Hepatocyte (in vitro differentiated cells): Measurements from ENCODE around the gene RRP15. TPM values are rescaled to one million over a fixed set of nuclear protein-coding genes. Genes with fewer than 3 reads are reported as not detected.

ENCODE experiments used
- DNase-seq: peaks from one replicate; pipeline ENCODE4 v3.0.0-alpha.2; 2016; ENCODE audit warnings: low spot score
- H2AFZ ChIP-seq: fragments of 200-600 bp; sonication (generic); 2 replicates; pipeline ENCODE4 v1.6.0; 2016; ENCODE audit warnings: antibody characterized with exemption, mild to moderate bottlenecking
- H3K27ac ChIP-seq: fragments of 200-600 bp; sonication (generic); 2 replicates; pipeline ENCODE4 v1.5.1; 2016; ENCODE audit warnings: mild to moderate bottlenecking
- H3K27me3 ChIP-seq: fragments of 200-600 bp; sonication (generic); 2 replicates; pipeline ENCODE4 v1.6.1; 2016
- H3K36me3 ChIP-seq: fragments of 200-600 bp; sonication (generic); replicated peaks from 2 replicates; pipeline ENCODE4 v1.5.1; 2016; ENCODE audit warnings: low read depth; ENCODE audit not compliant: insufficient read depth
- H3K4me1 ChIP-seq: fragments of 200-600 bp; sonication (generic); 2 replicates; pipeline ENCODE4 v1.5.1; 2016; ENCODE audit warnings: mild to moderate bottlenecking, moderate library complexity; ENCODE audit not compliant: insufficient read depth
- H3K4me2 ChIP-seq: fragments of 200-600 bp; sonication (generic); 2 replicates; pipeline ENCODE4 v1.6.0; 2016
- H3K4me3 ChIP-seq: fragments of 200-600 bp; sonication (generic); 2 replicates; pipeline ENCODE4 v1.5.1; 2016; ENCODE audit warnings: mild to moderate bottlenecking
- H3K79me2 ChIP-seq: fragments of 200-600 bp; sonication (generic); 2 replicates; pipeline ENCODE4 v1.6.0; 2017; ENCODE audit warnings: mild to moderate bottlenecking
- H3K9me2 ChIP-seq: fragments of 200-600 bp; sonication (generic); replicated peaks from 2 replicates; pipeline ENCODE4 v1.6.0; 2017; ENCODE audit warnings: mild to moderate bottlenecking; ENCODE audit not compliant: insufficient read depth
- H3K9me3 ChIP-seq: fragments of 200-600 bp; sonication (generic); 2 replicates; pipeline ENCODE4 v1.5.1; 2016; ENCODE audit warnings: low read depth, mild to moderate bottlenecking
- H4K20me1 ChIP-seq: fragments of 200-600 bp; sonication (generic); 2 replicates; pipeline ENCODE4 v1.6.0; 2016; ENCODE audit warnings: mild to moderate bottlenecking; ENCODE audit not compliant: insufficient read depth, poor library complexity, severe bottlenecking
- EZH2 ChIP-seq: fragments of 200-600 bp; sonication (generic); IDR thresholded peaks from 2 replicates; pipeline ENCODE4 v1.6.1; 2016; ENCODE audit warnings: antibody characterized with exemption, mild to moderate bottlenecking, borderline replicate concordance
- EZH2phosphoT487 ChIP-seq: fragments of 200-600 bp; sonication (generic); IDR thresholded peaks from one replicate; pipeline ENCODE4 v1.6.1; 2018; ENCODE audit warnings: antibody characterized with exemption, mild to moderate bottlenecking, low read depth, moderate library complexity; ENCODE audit not compliant: unreplicated experiment, severe bottlenecking
- WGBS: methylation state at CpG from one replicate; pipeline ENCODE4 v1.1.6; 2016; ENCODE audit warnings: low lambda C conversion rate; ENCODE audit errors: missing lambda C conversion rate; 5-methylcytosine and 5-hydroxymethylcytosine counted together
- polyA plus RNA-seq: library from polyadenylated mRNA; unstranded; fragments of >200 nt; fragmentation: Nextera tagmentation; extraction: Ambion mirVana; gene quantifications from 2 replicates; pipeline ENCODE4 v1.2.1, GENCODE V29; 2016
- total RNA-seq: library from RNA; depleted of rRNA; stranded (reverse); fragments of >200 nt; gene quantifications from 2 replicates; pipeline ENCODE4 v1.2.3, GENCODE V29; 2014
- TF ChIP-seq, protein P1 (sequence below): fragments of 200-600 bp; sonication (generic); IDR thresholded peaks from 2 replicates; pipeline ENCODE4 v1.5.1; 2016; ENCODE audit warnings: antibody characterized with exemption, mild to moderate bottlenecking; ENCODE audit not compliant: poor library complexity

RRP15 gene
- total and polyA plus RNA-seq, 2 experiments from 2014 or later: 6.7 to 9.0 TPM

- no peaks in the 10 kb centered on the region for H3K9me2 ChIP-seq
- H3K36me3 ChIP-seq: no peaks in the 10 kb centered on the region
- peaks cover 37% of the 10 kb centered on the region for H3K79me2 ChIP-seq
- H2AFZ ChIP-seq: no peak overlapping the region
- H3K27me3 ChIP-seq: no peaks in the 10 kb centered on the region
- peaks cover 27% of the 10 kb centered on the region for H3K4me1 ChIP-seq
- WGBS: 77% methylated on average over 8 of the region's 8 CpGs
- H3K4me3 ChIP-seq: no peak overlapping the region
- no peaks in the 10 kb centered on the region for H3K9me3 ChIP-seq
- H3K4me2 ChIP-seq: peak overlapping the region; percentile 2
- TF ChIP-seq EZH2phosphoT487: no peak
- no peak for TF ChIP-seq EZH2
- TF ChIP-seq, protein P1, sequence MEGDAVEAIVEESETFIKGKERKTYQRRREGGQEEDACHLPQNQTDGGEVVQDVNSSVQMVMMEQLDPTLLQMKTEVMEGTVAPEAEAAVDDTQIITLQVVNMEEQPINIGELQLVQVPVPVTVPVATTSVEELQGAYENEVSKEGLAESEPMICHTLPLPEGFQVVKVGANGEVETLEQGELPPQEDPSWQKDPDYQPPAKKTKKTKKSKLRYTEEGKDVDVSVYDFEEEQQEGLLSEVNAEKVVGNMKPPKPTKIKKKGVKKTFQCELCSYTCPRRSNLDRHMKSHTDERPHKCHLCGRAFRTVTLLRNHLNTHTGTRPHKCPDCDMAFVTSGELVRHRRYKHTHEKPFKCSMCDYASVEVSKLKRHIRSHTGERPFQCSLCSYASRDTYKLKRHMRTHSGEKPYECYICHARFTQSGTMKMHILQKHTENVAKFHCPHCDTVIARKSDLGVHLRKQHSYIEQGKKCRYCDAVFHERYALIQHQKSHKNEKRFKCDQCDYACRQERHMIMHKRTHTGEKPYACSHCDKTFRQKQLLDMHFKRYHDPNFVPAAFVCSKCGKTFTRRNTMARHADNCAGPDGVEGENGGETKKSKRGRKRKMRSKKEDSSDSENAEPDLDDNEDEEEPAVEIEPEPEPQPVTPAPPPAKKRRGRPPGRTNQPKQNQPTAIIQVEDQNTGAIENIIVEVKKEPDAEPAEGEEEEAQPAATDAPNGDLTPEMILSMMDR: no peak
- no peaks in the 10 kb centered on the region for H4K20me1 ChIP-seq
- peak overlapping the region; percentile 2 for H3K27ac ChIP-seq
- DNase-seq: no peak
Measured at GRCh38 chr1:218371927-218372672, 87.0 kb downstream of the RRP15 start.

DNA sequence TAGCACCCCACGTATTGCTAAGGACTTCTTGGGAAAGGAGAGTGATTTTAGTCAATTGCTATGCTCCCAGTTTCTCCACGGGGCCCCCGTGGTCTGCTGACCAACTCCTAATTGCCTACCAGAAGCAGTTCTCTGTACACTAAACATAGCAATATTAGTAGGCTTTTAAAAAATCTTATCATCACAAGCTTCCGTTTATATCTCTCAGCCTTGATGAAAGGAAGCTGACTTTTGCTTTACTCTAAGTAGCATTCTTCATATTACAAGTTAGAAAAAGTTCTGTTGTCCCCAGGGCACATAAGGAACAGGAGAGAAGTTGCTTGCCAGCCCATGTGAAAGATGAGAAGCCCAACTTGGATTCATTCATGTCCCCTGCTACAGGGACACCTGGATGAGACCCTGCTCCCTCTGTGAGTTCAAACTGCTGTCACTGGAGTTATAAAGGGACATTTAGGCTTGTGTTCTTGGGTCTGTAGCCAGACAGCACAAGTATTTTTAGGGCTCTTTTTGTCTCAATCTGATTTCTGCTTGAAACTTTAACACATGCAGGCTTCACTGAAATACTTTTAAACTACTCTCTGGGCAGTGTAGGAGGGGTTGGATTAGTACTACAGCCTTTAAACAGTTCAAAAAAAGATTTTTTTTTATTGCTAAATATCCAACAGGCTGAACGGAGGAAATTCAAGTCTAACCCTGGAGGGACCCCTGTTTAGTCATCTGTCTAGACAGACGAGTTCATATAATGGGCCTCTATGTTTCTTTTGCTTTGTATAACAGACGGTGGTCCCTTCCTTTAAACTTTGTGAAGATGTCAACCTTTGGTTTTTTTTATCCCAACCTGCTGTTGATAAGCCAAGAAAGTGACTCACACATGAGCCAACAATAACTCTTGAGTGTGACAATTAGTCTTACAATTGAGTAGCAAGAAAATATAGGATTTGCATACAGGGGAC is 89.6 kb downstream of the RRP15 start:
- H3K9me2 ChIP-seq: no peaks in the 10 kb centered on the region
- H3K9me3 ChIP-seq: no peaks in the 10 kb centered on the region
- H3K4me1 ChIP-seq: peaks cover 24% of the 10 kb centered on the region
- H2AFZ ChIP-seq: no peak overlapping the region
- no peak overlapping the region for H3K4me3 ChIP-seq
- WGBS: 26% methylated on average over 7 of the region's 7 CpGs
- no peaks in the 10 kb centered on the region for H3K36me3 ChIP-seq
- H3K27me3 ChIP-seq: no peaks in the 10 kb centered on the region
- peak overlapping the region; percentile 65 for H3K27ac ChIP-seq
- no peak for DNase-seq
- H3K4me2 ChIP-seq: peak overlapping the region; percentile 53
- no peak for TF ChIP-seq EZH2
- TF ChIP-seq, protein P1: no peak
- TF ChIP-seq EZH2phosphoT487: no peak
- peaks cover 35% of the 10 kb centered on the region for H3K79me2 ChIP-seq
- peaks cover 3% of the 10 kb centered on the region for H4K20me1 ChIP-seq

DNA sequence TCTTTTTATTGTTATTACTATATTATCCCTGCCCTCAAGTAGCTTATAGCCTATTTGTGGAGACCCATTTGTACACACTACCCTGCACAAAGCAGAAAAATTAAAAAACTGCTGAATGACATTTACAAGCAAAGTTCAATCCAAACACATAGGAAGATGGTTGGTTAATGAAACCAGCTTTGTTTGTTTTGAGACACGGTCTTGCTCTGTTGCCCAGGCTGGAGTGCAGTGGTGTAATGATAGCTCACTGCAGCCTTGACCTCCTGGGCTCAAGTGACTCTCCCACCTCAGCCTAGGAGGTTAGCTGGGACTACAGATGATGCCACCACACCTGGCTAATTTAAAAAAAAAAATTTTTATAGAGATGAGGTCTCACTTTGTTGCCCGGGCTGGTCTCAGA is 91.6 kb downstream of the RRP15 start:
- peaks cover 17% of the 10 kb centered on the region for H3K79me2 ChIP-seq
- peak overlapping the region; percentile 7 for H3K4me2 ChIP-seq
- WGBS: 48% methylated on average over 2 of the region's 2 CpGs

More for the DNA sequence above, 91.6 kb downstream of the RRP15 start:
- Histone ChIP-seq H3K4me3 (no peak overlapping the region), H3K4me1 (peaks cover 32% of the 10 kb centered on the region), H3K27ac (peak overlapping the region; percentile 9), H3K9me2 (no peaks in the 10 kb centered on the region), H3K36me3 (no peaks in the 10 kb centered on the region), H2AFZ (no peak overlapping the region), H4K20me1 (peaks cover 9% of the 10 kb centered on the region), H3K27me3 (no peaks in the 10 kb centered on the region), H3K9me3 (no peaks in the 10 kb centered on the region)
- DNase-seq: no peak
- TF ChIP-seq EZH2: no peak
- no peak for TF ChIP-seq EZH2phosphoT487
- TF ChIP-seq, protein P1: no peak
